HG03280 (cell line): Measurements from ENCODE around the gene TAOK3.

Experiments used
- ATAC-seq: cut with Tn5 transposase; IDR thresholded peaks from one replicate; pipeline ENCODE4 v1.9.1; 2021; ENCODE audit warnings: mild to moderate bottlenecking, moderate library complexity; ENCODE audit not compliant: unreplicated experiment

TAOK3 gene

DNA sequence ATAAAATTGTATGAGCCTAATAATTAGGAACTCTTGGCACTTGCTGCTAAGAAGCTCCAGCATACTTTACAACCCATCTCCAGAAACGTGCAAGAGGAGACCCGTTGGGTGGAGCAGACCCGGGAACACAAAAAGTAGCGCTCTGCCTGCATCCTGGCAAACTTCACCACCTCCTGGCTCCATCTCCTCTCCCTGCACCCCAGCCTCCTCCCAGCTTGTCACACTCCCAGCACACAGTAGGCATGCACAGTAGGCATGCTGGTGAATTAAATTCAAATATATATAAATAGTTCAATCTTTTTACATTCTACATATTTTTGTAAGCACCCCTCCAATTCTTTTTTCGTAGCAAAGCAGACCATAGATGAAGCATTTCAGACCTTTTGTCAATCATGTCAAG lies 270.1 kb downstream of the TAOK3 start:
- ATAC-seq: no peak

DNA sequence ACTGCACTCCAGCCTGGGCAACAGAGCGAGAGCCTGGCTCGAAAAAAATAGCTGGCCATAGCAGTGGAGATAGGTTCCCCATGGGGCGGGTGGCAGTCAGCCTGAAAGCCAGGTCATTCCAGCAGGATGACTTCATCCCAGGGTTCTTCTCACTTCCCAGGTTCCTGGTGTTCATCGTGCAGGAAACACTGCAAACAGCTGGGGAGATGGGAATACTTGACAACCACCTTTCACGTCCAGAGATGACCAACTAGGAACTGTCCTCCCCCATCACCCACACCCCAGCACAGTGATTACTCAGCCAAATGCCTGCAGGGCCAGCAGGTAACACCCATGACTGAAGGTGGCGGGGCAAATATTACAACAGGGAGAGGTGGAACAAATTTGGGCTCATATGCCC lies 270.6 kb downstream of the TAOK3 start:
- ATAC-seq: no peak

DNA sequence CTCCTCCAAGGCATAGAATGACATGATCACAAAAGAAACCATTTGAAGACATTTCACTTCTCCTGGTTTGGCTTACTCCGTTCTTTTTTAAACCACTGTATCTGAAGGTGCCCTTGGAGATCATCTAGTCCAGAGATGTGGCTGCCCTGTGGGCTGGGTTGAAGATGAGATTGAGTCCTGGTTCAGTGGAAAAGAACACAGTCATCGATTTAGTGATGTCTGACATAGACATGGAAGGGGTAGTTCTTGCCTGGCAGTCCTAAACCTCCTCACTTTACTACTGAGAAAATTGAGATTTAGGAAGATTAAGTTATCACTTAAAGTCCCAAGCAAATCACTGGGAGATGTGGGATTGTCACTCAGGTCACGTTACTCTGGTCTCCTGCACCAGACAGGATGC lies 271.7 kb downstream of the TAOK3 start:
- no peak for ATAC-seq
